GM21390 (cell line): ENCODE results near the gene SPTLC1.

ENCODE experiments used
- ATAC-seq: cut with Tn5 transposase; IDR thresholded peaks from one replicate; pipeline ENCODE4 v1.9.1; 2021; ENCODE audit not compliant: unreplicated experiment

The SPTLC1 gene

DNA sequence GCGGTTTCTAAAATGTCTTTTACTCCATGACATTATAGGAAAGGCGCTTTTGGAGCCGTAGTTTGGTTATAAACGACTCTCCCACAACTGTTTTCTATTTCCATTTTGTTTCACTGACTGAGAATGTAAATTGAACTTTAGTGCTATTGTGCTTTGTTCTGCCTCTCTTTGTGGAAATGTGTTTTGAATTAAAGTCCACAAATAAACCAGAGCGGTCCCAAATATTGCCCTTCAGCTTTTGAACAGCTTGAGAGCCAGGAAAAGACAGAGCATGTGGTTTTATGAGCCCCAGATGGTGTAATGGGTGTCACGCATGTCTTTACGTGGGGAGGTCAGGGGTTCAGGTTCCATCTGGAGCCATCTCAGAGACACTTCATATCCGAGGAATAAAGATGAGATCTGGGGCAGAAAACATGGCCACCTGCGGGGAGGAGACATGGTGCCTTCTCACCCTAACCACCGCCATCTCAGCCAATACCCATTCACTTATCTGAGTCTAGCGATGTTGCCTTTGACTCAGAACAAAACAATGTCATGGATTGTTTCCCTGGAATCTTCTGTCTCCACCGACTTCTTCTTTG, 122.7 kb downstream of the SPTLC1 start:
- no peak for ATAC-seq

DNA sequence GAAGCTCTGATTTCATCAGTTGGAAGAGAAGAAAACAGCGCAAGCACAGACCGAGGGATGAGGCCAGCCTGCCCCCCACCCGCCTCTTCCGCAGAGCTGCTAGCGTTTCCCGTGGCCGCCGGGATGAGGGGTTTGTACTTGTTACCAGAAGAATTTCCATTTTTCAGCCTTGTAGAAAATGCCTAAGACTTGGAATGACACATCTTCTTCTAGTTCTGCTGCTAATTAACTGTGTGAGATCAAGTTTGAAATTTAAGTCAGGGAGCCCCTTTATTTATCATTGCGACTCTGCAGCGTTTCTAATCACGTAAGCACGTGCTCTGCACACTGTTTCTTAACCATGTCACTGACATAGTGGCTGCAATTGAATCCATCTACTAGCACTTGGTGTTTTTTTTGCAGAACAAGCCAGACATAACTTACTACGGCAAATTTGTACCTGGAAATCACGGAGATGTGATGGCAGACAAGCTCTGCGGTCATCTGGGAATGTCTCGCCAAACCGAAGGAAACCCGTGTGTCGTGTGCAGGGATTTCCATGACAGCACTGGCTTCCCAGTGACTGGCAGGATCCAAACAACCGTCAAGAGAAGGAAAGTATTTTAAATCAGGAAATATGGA, 123.4 kb downstream of the SPTLC1 start:
- ATAC-seq, result no peak

DNA sequence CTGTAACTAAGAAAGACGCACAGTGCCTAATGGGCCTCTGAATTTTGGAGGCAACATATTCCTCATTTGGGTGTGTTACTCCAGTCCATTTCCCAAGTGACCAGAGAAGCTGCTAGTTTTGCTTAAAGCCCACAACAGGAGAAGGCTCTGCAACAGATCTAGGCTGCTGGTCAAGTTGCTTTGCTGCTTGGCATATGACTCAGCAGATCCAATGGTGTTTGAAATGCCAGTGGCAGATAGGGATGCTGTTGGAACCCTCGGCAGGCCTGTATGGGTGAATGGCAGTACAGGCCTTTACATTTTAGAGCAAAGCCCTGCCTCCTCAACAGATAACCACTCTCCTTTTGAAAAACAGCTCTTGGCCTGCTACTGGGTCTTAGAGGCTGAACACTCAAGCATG, 129.0 kb downstream of the SPTLC1 start:
- no peak for ATAC-seq

DNA sequence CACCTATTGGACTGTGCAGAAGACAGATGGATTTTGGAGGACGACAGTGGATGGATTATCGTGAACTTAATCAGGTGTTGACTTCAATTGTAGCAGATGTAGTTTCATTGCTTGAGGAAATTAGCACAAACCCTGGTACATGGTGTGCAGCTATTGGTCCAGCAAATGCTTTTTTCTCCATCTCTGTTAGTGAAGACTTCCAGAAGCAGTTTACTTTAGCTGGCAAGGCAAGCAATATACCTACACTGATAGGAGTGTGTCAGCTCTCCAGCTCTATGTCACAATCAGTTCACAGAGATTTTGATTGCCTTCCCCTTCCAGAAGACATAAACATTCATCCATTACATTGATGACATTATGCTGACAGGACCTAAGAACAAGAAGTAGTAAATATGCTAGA, 129.5 kb downstream of the SPTLC1 start:
- ATAC-seq, result no peak
